HG03139 (cell line): ENCODE results near the gene LPCAT3.
"Not testable (repeated sequence)": the region's sequence is repeated elsewhere in the genome, so short reads cannot be mapped to it uniquely, and the experiment has no call there.

ENCODE experiments used
- ATAC-seq: cut with Tn5 transposase; IDR thresholded peaks from one replicate; pipeline ENCODE4 v1.9.1; 2021; ENCODE audit not compliant: unreplicated experiment

LPCAT3 gene, protein sequence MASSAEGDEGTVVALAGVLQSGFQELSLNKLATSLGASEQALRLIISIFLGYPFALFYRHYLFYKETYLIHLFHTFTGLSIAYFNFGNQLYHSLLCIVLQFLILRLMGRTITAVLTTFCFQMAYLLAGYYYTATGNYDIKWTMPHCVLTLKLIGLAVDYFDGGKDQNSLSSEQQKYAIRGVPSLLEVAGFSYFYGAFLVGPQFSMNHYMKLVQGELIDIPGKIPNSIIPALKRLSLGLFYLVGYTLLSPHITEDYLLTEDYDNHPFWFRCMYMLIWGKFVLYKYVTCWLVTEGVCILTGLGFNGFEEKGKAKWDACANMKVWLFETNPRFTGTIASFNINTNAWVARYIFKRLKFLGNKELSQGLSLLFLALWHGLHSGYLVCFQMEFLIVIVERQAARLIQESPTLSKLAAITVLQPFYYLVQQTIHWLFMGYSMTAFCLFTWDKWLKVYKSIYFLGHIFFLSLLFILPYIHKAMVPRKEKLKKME

DNA sequence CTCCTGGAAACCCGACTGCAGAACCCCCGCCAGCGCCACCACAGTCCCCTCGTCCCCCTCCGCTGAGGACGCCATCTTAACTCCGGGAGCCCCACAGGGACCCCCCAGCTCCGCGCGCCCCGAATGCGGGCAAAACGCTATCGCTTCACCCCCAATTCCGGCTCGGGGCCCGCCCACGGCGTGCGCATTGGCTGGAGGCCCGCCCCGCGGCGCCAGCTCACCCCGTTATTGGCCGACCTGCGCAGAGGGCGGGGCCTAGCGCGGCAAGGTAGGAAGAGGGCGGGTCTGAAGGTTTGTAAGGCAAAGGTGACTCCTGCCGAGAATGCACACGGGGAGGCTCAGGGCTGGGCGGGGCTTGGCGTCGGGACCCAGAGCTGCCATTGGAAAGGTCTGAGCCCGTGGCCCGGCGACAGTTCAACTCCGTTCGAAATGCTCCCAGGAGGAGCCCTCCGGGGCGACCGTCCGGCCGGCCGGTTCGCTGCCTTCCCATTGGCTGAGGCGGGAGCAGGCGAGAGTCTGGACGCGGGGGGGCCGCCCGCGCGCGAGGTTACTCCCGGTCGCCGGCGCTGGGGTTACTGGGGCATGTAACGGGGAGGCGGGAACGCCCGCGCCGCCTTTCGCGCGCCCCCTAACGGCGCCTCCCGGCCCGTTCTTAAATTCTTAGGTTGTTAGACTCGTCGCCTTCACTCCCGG lies at the start of gene LPCAT3:
LPCAT3 (minus strand) TSS at position 127 of the 693 bp plus-strand sequence; CDS start at position 75, 52 bp downstream.
- ATAC-seq: peak; percentile 89

DNA sequence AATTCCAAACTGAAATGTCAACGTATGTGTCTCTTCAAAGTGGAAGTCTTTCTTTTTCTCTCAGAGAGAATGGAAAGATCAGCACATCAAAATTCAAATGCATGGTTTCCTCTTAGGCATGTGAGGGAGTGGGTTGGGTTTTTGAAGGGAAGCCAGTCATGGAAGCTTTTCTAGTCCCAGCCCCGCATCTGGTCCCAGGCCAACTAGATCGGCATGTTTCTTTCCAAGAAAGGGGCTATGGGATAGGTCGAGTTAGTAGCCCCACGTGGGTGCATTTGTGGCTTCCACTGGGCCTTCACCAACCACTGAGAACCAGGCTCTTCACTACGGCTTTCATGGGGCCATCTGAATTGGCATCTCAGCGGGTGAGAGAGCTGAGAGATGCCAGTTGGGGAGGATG lies 48.8 kb upstream of the LPCAT3 start:
- no peak for ATAC-seq

DNA sequence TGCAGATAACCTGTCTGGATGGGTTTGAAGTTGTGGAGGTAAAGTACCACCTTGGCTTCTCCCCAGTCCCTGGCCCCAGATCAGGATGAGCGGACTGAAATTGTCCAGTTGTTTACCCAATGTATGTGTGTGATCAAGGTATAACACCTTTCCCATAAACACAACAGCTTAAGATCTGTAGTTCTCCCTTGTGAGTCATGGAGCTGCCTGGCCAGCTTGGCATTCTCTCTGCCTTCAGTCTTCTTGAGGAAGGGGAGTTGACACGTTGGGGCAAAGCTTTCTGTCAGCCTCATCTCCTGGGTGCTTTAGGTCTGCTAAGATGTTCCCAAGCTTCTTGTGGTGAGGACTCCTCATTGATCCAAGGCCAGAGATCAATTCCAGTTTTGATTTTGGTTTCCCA lies 48.3 kb upstream of the LPCAT3 start:
- no peak for ATAC-seq

DNA sequence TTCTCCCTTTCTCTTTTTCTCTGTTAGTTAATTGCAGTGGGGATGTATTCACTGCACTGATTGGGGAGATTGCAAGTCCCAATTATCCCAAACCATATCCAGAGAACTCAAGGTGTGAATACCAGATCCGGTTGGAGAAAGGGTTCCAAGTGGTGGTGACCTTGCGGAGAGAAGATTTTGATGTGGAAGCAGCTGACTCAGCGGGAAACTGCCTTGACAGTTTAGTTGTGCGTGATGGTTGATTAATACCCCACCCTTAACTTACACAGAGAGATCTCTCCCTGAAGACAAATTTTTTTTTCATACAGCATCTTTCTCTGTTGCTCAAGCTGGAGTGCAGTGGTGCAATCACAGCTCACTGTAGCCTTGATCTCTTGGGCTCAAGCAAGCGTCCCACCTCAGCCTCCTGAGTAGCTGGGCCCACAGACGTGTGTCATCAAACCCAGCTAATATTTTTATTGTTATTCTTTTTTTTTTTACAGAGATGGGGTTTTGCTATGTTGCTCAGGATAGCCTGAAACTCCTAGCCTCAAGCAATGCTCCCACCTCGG lies 46.9 kb upstream of the LPCAT3 start:
- ATAC-seq: no peak

DNA sequence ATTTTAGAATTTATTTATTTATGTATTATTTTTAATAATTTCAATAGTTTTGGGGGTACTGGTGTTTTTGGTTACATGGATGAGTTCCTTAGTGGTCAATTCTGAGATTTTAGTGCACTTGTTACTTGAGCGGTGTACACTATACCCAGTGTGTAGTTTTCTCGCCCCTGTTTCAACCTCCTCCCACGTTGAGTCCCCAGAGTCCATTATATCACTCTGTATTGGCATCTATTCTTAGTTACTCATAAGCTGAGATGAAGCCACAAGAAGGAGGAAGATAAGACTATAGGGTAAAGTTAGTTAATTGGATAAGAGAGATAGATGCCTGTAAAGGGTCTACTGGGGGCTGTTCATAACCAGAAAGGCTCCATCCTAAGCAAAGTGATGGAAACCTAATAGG lies 46.2 kb upstream of the LPCAT3 start:
- no peak for ATAC-seq

DNA sequence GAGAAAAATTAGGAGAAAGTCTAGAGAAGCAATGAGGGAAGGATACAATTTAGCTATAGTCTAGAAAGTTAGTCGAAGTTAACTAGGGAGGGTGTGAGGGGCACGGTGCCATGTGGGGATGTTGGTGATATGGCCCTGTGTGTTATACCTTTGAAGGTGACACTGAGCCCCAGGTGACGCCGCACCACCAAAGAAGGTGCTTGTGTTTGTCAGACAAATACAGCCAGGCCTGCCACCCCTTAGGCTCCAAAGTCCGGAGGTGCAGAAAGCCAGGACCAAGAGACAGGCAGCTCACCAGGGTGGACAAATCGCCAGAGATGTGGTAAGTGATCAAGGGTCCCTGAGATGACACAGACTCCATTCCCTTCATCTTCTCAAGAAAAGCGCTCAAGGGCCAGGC lies 43.3 kb upstream of the LPCAT3 start:
- ATAC-seq: no peak

DNA sequence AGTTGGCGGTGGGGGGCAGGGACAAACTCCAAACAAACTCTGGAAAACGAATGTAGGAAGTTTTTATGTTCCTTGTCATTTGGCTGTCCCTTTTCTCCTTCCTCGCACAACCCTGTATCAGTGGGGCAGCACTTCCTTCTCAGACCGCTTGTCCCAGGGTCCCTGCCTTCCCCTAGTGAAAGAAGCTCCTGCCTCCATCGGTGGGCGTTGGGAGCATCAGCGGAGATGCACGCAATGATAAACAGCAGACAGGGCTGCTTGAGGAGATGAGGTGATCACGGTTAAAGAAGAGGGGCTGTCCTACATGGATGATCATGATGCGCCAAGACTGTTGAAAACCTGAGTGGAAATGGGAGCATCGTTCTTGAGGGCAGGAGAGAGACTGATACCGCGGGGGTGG lies 42.9 kb upstream of the LPCAT3 start:
- ATAC-seq: no peak

DNA sequence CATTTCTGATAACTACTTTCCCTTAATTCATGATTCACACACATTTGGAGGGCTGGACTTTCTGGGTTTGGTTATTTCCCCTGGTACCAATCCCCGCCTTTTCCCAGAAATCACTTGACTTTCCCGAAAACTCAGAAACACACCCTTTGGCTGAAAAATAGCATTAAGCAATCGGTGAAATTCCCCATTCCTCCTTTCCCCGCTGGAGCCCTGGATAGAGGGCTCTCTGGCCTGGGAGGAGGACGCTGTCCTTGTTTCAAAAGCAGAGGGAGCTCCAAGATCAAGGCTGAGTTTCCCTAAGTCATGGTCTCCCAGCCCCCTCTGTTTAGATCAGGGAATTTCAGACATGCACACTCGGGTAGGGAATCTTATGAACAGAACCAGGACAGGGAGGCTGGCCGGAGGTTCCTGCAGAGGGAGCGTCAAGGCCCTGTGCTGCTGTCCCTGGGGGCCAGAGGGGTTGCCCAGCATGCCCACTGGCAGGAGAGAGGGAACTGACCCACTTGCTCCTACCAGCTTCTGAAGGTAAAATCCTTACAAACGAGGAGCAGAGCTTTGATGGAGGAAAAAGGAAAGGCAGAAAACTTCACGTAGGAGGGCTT lies 42.2 kb upstream of the LPCAT3 start, which contains the start of gene C1S:
C1S (plus strand) TSS at position 366 of the 602 bp plus-strand sequence. CDS start 1,195 bp downstream, outside the sequence.
- no peak for ATAC-seq

DNA sequence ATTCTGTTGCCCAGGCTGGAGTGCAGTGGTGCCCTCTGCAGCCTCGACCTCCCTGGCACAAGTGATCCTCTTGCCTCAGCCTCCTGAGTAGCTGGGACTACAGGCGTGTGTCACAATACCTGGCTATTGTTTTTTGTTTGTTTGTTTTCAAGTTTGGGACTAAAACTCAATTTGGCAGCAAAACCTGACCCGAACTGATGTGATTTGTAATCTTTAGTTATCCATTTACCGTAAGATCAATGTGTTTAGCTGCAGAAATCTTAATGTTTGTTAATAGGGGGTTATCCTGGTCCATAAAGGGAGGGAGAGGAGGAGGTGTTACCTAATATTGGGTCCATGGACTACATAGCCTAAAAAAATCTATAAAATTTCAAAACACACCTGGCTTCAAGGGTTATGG lies 41.5 kb upstream of the LPCAT3 start:
- no peak for ATAC-seq

DNA sequence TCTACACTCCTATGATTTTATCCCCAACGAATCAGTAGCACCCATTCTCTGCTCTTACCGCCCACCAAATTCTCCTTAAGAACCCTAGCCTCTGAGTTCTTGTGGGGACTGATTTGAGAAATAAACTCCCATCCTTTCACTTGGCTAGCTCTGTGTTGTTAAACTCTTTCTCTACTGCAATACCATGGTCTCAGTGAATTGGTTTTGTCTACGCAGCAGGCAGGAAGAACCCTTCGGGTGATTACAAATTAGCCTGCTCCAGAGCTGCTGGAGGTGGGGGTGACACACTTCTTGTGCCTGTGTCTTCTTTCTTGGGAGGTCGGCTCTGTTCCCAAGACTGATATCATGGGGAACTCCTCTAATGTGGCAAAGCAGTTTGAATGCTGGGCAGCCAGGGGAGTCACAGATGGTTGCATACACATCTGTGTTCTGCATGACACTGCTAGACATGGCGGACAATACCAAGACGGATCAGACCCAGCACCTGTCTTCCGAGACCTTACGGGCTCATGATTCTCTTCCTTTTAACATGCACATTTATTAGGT lies 40.6 kb upstream of the LPCAT3 start:
- ATAC-seq: no peak

DNA sequence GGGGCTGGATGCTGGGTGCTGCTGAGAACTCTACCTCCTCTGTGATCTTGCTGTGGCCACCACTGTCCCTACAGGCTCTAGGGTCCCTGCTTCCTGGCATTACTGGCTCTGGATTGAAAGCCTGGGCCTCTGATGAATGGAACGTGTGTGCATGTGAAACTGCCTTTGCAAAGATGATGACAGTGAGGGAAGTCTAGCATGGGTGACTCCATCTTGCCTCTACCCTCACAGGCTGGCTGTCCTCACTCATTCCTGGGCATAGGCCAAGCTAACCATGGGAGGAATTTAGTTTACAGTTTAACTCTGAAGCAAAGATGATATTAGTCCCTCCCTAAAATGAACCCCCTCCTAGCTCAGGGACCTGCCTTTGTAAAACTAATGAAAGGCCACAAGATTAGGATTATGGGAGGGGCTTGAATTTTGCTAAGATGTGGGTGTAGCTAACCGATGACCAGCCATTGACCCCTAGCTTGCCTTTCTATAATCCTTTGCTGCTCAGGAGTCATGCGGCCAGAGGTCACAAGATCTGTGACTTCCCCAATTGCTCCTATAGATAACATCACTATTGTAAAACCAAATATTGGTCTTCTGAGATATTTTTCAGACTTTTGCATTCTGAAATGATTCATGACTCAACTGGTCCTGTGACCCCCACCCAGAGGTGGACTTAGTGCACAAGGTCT lies 40.0 kb upstream of the LPCAT3 start:
- no peak for ATAC-seq

DNA sequence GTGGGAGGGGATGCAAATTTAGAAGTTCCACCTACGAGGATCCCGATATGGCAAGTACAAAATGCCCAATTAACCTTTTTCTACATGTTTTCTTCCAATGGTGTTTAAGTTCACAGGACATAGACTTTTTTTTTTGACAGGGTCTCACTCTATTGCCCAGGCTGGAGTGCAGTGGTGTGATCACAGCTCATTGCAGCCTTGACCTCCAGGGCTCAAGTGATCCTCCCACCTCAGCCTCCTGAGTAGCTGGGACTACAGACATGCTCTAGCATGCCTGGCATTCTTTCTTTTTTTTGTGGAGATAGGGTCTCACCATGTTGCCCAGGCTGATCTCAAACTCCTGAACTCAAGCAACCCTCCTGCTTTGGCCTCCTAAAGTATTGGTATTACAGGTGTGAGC lies 37.5 kb upstream of the LPCAT3 start:
- not testable (repeated sequence) for ATAC-seq

DNA sequence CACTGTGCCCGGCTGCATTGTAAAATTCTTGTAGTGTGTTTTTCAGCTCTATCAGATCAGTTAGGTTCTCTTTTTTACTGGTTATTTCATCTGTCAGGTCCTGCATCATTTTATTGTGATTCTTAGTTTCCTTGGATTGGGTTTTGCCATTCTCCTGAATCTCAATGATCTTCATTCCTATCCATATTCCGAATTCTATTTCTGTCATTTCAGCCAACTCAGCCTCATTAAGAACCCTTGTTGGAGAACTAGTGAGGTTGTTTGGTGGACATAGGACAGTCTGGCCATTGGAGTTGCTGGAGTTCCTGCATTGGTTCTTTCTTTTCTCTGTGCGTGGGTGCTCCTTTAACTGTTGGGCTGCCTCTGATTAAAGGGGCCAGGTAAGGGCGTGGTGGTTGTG lies 36.6 kb upstream of the LPCAT3 start:
- no peak for ATAC-seq

DNA sequence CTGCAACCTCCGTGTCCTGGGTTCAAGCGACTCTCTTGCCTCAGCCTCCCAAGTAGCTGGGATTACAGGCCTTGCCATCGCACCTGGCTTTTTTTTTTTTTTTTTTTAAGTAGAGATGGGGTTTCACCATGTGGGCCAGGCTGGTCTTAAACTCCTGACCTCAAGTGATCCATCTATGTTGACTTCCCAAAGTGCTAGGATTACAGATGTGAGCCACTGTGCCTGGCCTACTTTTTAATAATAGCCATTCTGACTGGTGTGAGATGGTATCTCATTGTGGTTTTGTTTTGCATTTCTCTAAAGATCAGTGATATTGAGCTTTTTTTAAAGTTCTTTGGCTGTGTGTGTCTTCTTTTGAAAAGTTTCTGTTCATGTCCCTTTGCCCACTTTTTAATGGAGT lies 31.7 kb upstream of the LPCAT3 start:
- ATAC-seq: not testable (repeated sequence)

DNA sequence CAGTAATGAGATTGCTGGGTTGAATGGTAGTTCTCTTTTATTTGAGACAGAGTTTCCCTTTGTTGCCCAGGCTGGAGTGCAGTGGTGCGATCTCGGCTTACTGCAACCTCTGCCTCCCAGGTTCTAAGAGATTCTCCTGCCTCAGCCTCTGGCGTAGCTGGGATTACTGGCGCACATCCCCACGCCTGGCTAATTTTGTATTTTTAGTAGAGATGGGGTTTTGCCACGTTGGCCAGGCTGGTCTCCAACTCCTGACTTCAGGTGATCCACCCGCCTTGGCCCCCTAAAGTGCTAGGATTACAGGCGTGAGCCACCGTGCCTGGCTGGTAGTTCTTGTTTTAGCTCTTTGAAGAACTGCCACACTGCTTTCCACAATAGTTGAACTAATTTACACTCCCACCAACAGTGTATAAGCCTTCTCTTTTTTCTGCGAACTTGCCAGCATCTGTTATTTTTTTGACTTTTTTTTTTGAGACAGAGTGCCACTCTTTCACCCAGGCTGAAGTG lies 31.2 kb upstream of the LPCAT3 start:
- ATAC-seq: not testable (repeated sequence)

DNA sequence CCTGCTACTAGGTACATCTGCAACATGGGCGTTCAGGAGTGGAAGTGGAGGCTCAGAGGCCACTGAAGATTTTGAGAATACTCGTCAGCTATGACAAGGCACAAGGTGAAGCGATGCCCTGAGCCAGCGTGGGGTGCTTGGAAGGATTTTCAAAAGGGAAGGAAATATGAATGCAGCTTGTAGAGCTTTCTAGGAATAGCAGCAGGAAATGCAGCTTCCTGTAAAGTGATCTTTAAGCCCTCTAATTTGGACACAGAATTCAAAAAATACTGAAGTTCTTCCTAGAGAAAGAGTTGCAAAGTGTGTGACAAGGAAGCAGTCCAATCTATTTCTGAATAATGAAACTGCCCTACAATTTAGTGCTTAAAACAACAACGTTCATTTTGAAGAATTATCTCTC lies 29.0 kb upstream of the LPCAT3 start:
- no peak for ATAC-seq

DNA sequence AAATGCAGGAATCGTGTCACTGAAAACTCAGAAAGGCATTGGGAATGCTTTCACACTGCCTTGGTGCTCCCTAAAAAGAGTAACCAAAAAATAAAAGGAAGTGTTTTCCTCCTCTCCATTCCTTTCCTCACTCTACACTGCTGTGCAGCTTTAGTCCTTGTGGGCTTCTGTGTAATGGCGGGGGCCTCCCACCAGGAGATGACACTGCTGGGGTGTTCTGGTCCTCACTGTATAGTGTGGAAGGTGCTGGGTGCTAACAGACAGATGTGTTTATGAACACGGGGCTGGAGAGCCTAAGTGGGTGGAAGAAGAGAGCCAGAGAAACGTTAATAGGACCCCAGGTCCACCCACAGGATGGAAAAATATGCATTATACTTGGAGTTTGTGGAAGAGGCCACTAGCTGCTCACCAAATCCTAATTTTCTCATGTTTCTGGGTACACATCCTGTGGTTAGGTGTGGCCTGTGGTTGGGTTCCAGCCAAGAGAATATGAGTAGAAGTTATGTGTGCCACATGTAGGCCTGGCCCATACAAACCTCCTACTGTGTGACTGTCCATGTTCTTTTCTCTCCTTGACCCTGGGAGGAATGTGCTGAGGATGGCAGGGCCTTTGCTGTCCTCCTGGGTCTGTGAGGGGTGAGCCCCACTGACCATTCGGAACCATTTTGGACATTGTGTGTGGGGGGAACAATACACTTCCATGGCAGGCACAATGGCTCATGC lies 28.3 kb upstream of the LPCAT3 start:
- ATAC-seq: no peak

DNA sequence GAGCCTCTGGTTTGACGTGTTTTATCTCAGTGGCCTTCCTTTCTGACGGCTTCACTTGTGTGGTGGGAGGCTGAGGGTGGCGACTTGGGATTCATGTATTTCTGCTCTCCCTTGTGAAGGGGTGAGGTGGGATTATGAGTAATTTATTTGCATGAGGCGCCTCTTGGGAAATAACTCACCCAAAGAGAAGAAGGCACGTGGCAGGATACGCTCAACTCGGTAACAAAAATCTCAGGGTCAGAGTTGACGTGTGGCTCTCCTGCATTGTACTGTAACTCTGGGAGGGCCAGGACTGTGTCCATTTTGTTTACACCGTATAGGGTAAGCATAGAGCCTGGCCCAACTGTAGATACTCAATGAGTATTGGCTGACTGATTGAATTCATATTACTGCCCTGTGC lies 27.6 kb upstream of the LPCAT3 start:
- ATAC-seq: no peak

DNA sequence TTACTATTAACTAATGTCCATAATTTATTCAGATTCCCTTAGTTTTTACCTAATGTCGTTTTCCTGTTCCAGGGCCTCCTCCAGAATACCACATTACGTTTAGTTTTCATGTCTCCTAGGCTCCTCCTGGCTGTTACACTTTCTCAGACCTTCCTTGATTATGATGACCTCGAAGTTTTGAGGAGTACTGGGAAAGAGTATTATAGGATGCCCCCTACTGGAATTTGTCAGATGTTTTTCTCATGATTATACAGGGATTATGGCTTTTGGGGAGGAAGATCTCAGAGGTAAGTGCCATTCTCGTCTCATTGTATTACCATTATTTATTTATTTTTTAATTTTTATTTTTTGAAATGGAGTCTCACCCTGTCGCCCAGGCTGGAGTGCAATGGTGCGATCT lies 24.6 kb upstream of the LPCAT3 start:
- no peak for ATAC-seq

DNA sequence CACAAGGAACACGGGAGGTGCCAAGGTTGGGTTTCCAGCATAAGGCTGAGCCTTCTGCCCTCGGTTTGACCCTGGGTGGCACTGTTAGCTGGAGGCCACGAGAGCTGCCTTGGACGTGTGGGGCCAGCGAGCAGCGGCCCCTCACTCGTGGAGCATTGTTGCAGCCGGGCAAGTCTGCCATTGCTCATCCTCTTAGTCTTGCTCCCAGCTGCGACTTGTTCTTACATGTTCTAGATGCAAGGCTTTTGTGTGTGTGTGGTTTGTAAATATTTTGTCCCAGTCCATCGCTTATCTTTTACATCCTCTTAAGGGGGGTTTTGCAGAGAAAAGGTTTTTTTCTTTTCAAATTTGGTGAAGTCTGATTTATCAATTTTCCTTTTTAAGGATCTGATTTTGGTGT lies 21.1 kb upstream of the LPCAT3 start:
- no peak for ATAC-seq
